Ovary (tissue), 9 donors: ENCODE measurements around the gene POLR3GL. TPM values are rescaled to one million over a fixed set of nuclear protein-coding genes. Genes with fewer than 3 reads are reported as not detected.

Source experiments
- DNase-seq, 5 donors: peaks; one replicate each; pipeline ENCODE4 v3.0.0-alpha.2; 2019 to 2020
- H3K27ac ChIP-seq, 2 donors: fragments of 200-600 bp; one replicate each; pipeline versions ENCODE4 v1.5.1 to v1.8.0; 2019 to 2022
- H3K27me3 ChIP-seq: fragments of 200-600 bp; one replicate; pipeline ENCODE4 v1.8.0; 2022
- H3K36me3 ChIP-seq: fragments of 200-600 bp; sonication (generic); one replicate; pipeline ENCODE4 v1.5.1; 2019
- H3K4me1 ChIP-seq: one replicate; pipeline ENCODE4 v1.8.1; 2013; ENCODE audit warnings: mild to moderate bottlenecking, moderate library complexity; ENCODE audit not compliant: insufficient read depth
- H3K4me3 ChIP-seq: fragments of 200-600 bp; sonication (generic); one replicate; pipeline ENCODE4 v1.5.1; 2017
- H3K9me3 ChIP-seq, 2 donors: fragments of 200-600 bp in 1 of 2; sonication (generic) in 1 of 2; one replicate each; pipeline versions ENCODE4 v1.5.1 to v1.8.1; 2013 to 2019; ENCODE audit warnings: mild to moderate bottlenecking in 1 of 2, moderate library complexity in 1 of 2
- CTCF ChIP-seq, 3 donors: fragments of 450-650 bp in 2 of 3; fragments of 200-600 bp in 1 of 3; IDR thresholded peaks; one replicate each; pipeline versions ENCODE4 v1.5.1 to v1.8.0; 2016 to 2022; ENCODE audit warnings: antibody characterized with exemption in 3 of 3, mild to moderate bottlenecking in 1 of 3
- EP300 ChIP-seq: sonication (generic); formaldehyde crosslinking; IDR thresholded peaks from one replicate; pipeline ENCODE4 v1.6.1; 2017; ENCODE audit warnings: antibody characterized with exemption
- POLR2A ChIP-seq: fragments of 450-650 bp; IDR thresholded peaks from one replicate; pipeline ENCODE4 v1.6.1; 2017; ENCODE audit warnings: antibody characterized with exemption, mild to moderate bottlenecking, moderate library complexity
- WGBS, 3 donors: extraction: QIAGEN DNeasy Blood & Tissue Kit in 1 of 3; methylation state at CpG; one replicate each; pipeline versions ENCODE4 v1.1.5 to v1.1.7; 2013 to 2017; 5-methylcytosine and 5-hydroxymethylcytosine counted together
- intact Hi-C, 4 donors: fragments of 100-400 bp; cut with DNase I; formaldehyde crosslinking; loops; one replicate each; pipeline versions ENCODE4 v1.11.0 to v1.15.1; 2022 to 2023
- polyA plus RNA-seq, 2 donors: library from polyadenylated mRNA; stranded (reverse); fragments of 200-250 nt in 1 of 2; fragments of 350-450 nt in 1 of 2; fragmentation: Illumina TruSeq in 1 of 2; extraction: RNeasy Lipid Tissue Mini Kit (QIAGEN cat#74804) in 1 of 2; gene quantifications; one replicate each; pipeline ENCODE4 v1.2.3, GENCODE V29; 2013 to 2014
- total RNA-seq, 7 donors: library from RNA; depleted of rRNA in 2 of 7; stranded (reverse); fragments of >200 nt in 2 of 7; fragmentation: NEBNext Ultra II Directional in 3 of 7; extraction: Animal tissue kit (Norgen Biotek cat#: 25700) in 3 of 7; gene quantifications; one replicate each; pipeline versions ENCODE4 v1.1.0 to v1.2.4, GENCODE V29; 2016 to 2023
- donor health status: DM: no; HTN: no; CAD: no; lungs with moderate emphysema.
- donor health status: DM: no; HTN: no; CAD: no.
- donor health status: Bipolar disorder and iron deficiency.
- donor health status: DM: yes; HTN: yes; CAD: no.
- donor health status: DM: no; HTN: no; CAD: no.
- donor health status: DM: yes; HTN: yes; CAD: no.

POLR3GL gene
- total and polyA plus RNA-seq, 9 donors, result 16.7 to 51.4 (median 26.9) TPM

GRCh38 chr1:145959957-145960467, 4.5 kb upstream of the POLR3GL start:
- TF ChIP-seq CTCF (IDR thresholded peaks at IDR 0.05) (no peak), EP300 (no peak), POLR2A (no peak)
- DNase-seq, result no peak
- H3K4me3 ChIP-seq, result peak overlapping the region; percentile 58
- H3K27ac ChIP-seq, result peak overlapping the region; percentile 87 to 91
- H3K4me1 ChIP-seq, result peaks cover 4% of the 10 kb centered on the region
- intact Hi-C loops, result loop anchor here in 3 of 4 donors (5.0 kb wide), 2 partner anchors 33 to 43 kb away; partner anchors contain the start of genes PEX11B (in 2 of the 3) and RBM8A (in 1 of the 3)
- 6 to 7% (median 7%) methylated on average over 12 of the region's 12 CpGs for WGBS, 3 donors
- no peaks in the 10 kb centered on the region for H3K36me3 ChIP-seq
- H3K9me3 ChIP-seq, result no peaks in the 10 kb centered on the region
- no peaks in the 10 kb centered on the region for H3K27me3 ChIP-seq

GRCh38 chr1:145960468-145961108, 3.9 kb upstream of the POLR3GL start:
- no peaks in the 10 kb centered on the region for H3K36me3 ChIP-seq
- intact Hi-C loops, result loop anchor here in 3 of 4 donors (5.0 kb wide), 2 partner anchors 33 to 43 kb away; partner anchors contain the start of genes PEX11B (in 2 of the 3) and RBM8A (in 1 of the 3)
- no peaks in the 10 kb centered on the region for H3K9me3 ChIP-seq
- 0 to 2% (median 0%) methylated on average over 40 to 44 of the region's 44 CpGs for WGBS, 3 donors
- peaks cover 1% of the 10 kb centered on the region for H3K4me1 ChIP-seq
- peak; percentile 90 to 92 (median 91) for DNase-seq
- TF ChIP-seq CTCF (IDR thresholded peaks at IDR 0.05), result peak; percentile 22 to 45 (median 34)
- peak; percentile 85 for TF ChIP-seq POLR2A
- no peak for TF ChIP-seq EP300
- peak overlapping the region; percentile 58 for H3K4me3 ChIP-seq
- no peaks in the 10 kb centered on the region for H3K27me3 ChIP-seq
- H3K27ac ChIP-seq, result peak overlapping the region; percentile 87 to 91

- Histone ChIP-seq H3K4me1 (peaks cover 1% of the 10 kb centered on the region), H3K36me3 (no peaks in the 10 kb centered on the region), H3K4me3 (peak overlapping the region; percentile 58), H3K27me3 (no peaks in the 10 kb centered on the region), H3K9me3 (no peaks in the 10 kb centered on the region), H3K27ac (peak overlapping the region; percentile 87 to 91)
- peak in 3 of 5 donors; percentile 29 to 65 (median 62) for DNase-seq
- intact Hi-C loops, result loop anchor here in 3 of 4 donors (5.0 kb wide), 2 partner anchors 34 to 44 kb away; partner anchors contain the start of genes PEX11B (in 2 of the 3) and RBM8A (in 1 of the 3)
- WGBS, 3 donors, result 0 to 1% (median 0%) methylated on average over 16 to 22 of the region's 22 CpGs
- no peak for TF ChIP-seq EP300
- no peak for TF ChIP-seq POLR2A
- no peak for TF ChIP-seq CTCF (IDR thresholded peaks at IDR 0.05)
These were observed 3.4 kb upstream of the POLR3GL start for GRCh38 chr1:145961109-145961424.

GRCh38 chr1:145961425-145962156, 2.9 kb upstream of the POLR3GL start:
- TF ChIP-seq CTCF (IDR thresholded peaks at IDR 0.05) (no peak), POLR2A (no peak), EP300 (no peak)
- H3K27me3 ChIP-seq, result no peaks in the 10 kb centered on the region
- no peaks in the 10 kb centered on the region for H3K36me3 ChIP-seq
- peak overlapping the region; percentile 87 to 91 for H3K27ac ChIP-seq
- peak; percentile 66 to 74 (median 69) for DNase-seq
- WGBS, 3 donors, result 0 to 1% (median 0%) methylated on average over 43 to 57 of the region's 57 CpGs
- H3K4me3 ChIP-seq, result peak overlapping the region; percentile 58
- intact Hi-C loops, result loop anchor here in 3 of 4 donors (5.0 kb wide), 2 partner anchors 34 to 44 kb away; partner anchors contain the start of genes PEX11B (in 2 of the 3) and RBM8A (in 1 of the 3)
- H3K4me1 ChIP-seq, result peaks cover 1% of the 10 kb centered on the region
- H3K9me3 ChIP-seq, result no peaks in the 10 kb centered on the region
